Measurements from ENCODE around the gene PPP1R1C. TPM values are rescaled to one million over a fixed set of nuclear protein-coding genes. Genes with fewer than 3 reads are reported as not detected.

PPP1R1C gene
- total RNA-seq, 1 experiment from 2014 or later: 3.4 TPM

GRCh38 chr2:182166406-182166805 is 180.8 kb downstream of the PPP1R1C start:
- Mint-ChIP-seq H3K4me3 (no peak overlapping the region), H3K9me3 (no peaks in the 10 kb centered on the region), H3K27me3 (ENCODE audit: low read depth) (no peaks in the 10 kb centered on the region), H3K36me3 (no peaks in the 10 kb centered on the region), H3K27ac (no peak overlapping the region), H3K4me1 (no peaks in the 10 kb centered on the region)
- TF ChIP-seq E2F1 (CRISPR knock-in tag; IDR thresholded peaks at IDR 0.05): no peak
- TF ChIP-seq ETV6 (CRISPR knock-in tag; IDR thresholded peaks at IDR 0.05): no peak
- TF ChIP-seq RELA (CRISPR knock-in tag; IDR thresholded peaks at IDR 0.05; ENCODE audit: borderline replicate concordance): no peak
- TF ChIP-seq USF2 (CRISPR knock-in tag; IDR thresholded peaks at IDR 0.05): no peak
- TF ChIP-seq TCF7 (CRISPR knock-in tag; IDR thresholded peaks at IDR 0.05; ENCODE audit: low read depth): no peak
- TF ChIP-seq PREB (CRISPR knock-in tag; IDR thresholded peaks at IDR 0.05; ENCODE audit: borderline replicate concordance): no peak
- no peak for TF ChIP-seq SOX15 (CRISPR knock-in tag; IDR thresholded peaks at IDR 0.05)
- no peak for TF ChIP-seq CREM (CRISPR knock-in tag; IDR thresholded peaks at IDR 0.05)
- no peak for TF ChIP-seq TEAD1 (CRISPR knock-in tag; IDR thresholded peaks at IDR 0.05)
- no peak for TF ChIP-seq MYBL2 (CRISPR knock-in tag; IDR thresholded peaks at IDR 0.05)
- no peak for TF ChIP-seq ZNF425 (CRISPR knock-in tag; conservative IDR thresholded peaks at IDR 0.05)
- no peak for TF ChIP-seq FOXK1 (CRISPR knock-in tag; IDR thresholded peaks at IDR 0.05)
- no peak for TF ChIP-seq MXD4 (CRISPR knock-in tag; IDR thresholded peaks at IDR 0.05; ENCODE audit: borderline replicate concordance)
- TF ChIP-seq TP53 (CRISPR knock-in tag; IDR thresholded peaks at IDR 0.05): no peak
- ATAC-seq: no peak
- POLR2A ChIA-PET: no interaction called here
- CTCF ChIA-PET: no interaction called here
- DNase-seq (ENCODE audit: low spot score): no peak

- POLR2A ChIA-PET: no interaction called here
- CTCF ChIA-PET: no interaction called here
- Mint-ChIP-seq H3K27me3 (ENCODE audit: low read depth) (no peaks in the 10 kb centered on the region), H3K4me3 (no peak overlapping the region), H3K36me3 (no peaks in the 10 kb centered on the region), H3K4me1 (no peaks in the 10 kb centered on the region), H3K9me3 (no peaks in the 10 kb centered on the region), H3K27ac (no peak overlapping the region)
- DNase-seq (ENCODE audit: low spot score) (no peak), ATAC-seq (no peak)
- TF ChIP-seq ARID4B (CRISPR knock-in tag; IDR thresholded peaks at IDR 0.05; ENCODE audit: borderline replicate concordance) (no peak), ZNF263 (CRISPR knock-in tag; IDR thresholded peaks at IDR 0.05; ENCODE audit: low read depth) (no peak), PREB (CRISPR knock-in tag; IDR thresholded peaks at IDR 0.05; ENCODE audit: borderline replicate concordance) (no peak), ATF3 (CRISPR knock-in tag; conservative IDR thresholded peaks at IDR 0.05) (no peak), NFE2L1 (CRISPR knock-in tag; IDR thresholded peaks at IDR 0.05) (no peak), ZNF423 (CRISPR knock-in tag; IDR thresholded peaks at IDR 0.05) (no peak), ZNF121 (CRISPR knock-in tag; IDR thresholded peaks at IDR 0.05) (no peak), NR2C2 (CRISPR knock-in tag; IDR thresholded peaks at IDR 0.05) (no peak), E2F5 (CRISPR knock-in tag; IDR thresholded peaks at IDR 0.05) (no peak), NFYB (CRISPR knock-in tag; conservative IDR thresholded peaks at IDR 0.05; ENCODE audit: low read depth) (no peak), TEAD1 (CRISPR knock-in tag; IDR thresholded peaks at IDR 0.05) (no peak), MLX (CRISPR knock-in tag; IDR thresholded peaks at IDR 0.05) (no peak)
Measured at GRCh38 chr2:182166841-182167240, 181.2 kb downstream of the PPP1R1C start.
